ENCODE data around the gene SH3GL2.

Gene SH3GL2

GRCh38 chr9:17611342-17611741 is 32.5 kb downstream of the SH3GL2 start:
- no peak for DNase-seq (ENCODE audit: low spot score)

- no peak for DNase-seq (ENCODE audit: low spot score)
Measured at GRCh38 chr9:17611917-17612316, 33.1 kb downstream of the SH3GL2 start.

GRCh38 chr9:17613758-17614157 is 34.9 kb downstream of the SH3GL2 start:
- no peak for DNase-seq (ENCODE audit: low spot score)

GRCh38 chr9:17614250-17614649 is 35.4 kb downstream of the SH3GL2 start:
- no peak for DNase-seq (ENCODE audit: low spot score)

DNA sequence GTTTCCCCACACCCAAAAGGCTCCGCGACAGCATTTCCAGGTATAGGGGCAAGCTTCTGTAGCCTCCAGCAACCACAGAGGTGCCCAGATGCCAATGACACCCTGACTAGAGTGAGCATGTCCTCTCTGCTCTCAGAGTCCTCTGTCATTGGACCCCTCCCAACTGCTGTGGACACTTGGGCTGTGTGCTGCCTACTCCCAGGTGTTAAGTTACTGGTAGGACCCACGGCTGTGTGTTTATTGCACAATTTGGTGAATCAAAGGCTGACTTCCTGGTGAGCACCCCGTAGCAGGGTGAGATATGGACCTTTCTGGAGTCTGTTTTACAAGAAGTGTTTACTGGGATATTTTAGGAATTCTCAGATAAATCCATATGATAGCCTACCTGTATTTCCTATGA is 36.0 kb downstream of the SH3GL2 start:
- no peak for DNase-seq (ENCODE audit: low spot score)

DNA sequence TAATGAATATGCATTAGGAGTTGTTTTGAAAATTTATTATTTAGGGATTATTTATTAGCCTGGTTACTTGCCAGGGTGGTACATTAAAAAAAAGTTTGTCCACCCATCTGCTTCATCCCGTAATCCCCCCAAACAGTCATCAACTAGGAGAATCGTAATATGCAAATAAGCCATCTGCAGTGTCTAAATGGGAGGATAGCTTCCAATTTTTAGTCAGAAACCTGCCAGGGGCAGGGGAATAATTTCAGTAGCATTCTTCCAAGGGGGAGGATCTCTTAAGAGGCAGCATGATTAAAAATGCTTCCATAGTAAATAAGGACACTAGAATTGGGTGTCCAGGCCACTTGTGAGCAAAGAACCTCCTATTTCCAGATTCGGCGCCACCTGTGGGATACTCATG is 43.3 kb downstream of the SH3GL2 start:
- DNase-seq (ENCODE audit: low spot score) = no peak

- no peak for DNase-seq (ENCODE audit: low spot score)
Measured at GRCh38 chr9:17622749-17623148, 43.9 kb downstream of the SH3GL2 start.

DNA sequence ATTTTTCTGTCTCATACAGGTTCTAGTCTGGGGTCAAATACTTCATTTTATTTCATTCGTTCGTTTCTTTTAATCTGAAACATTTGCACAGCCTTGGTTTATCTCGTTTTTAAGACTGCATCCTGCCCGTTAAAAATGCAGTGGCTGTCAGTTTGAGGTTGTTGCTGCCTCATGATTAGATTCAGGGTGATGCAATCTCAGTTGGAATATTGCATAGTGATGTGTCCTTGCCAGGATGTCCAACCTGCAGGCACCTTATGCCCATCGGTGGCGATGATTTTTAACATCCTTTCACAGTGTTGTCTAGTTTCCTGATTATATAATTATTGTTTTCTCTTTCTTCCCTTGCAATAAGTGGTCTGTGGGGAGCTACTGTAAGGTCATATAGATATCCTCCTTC is 45.1 kb downstream of the SH3GL2 start:
- DNase-seq (ENCODE audit: low spot score) = no peak

- DNase-seq (ENCODE audit: low spot score) = no peak
Measured at GRCh38 chr9:17624571-17624970, 45.7 kb downstream of the SH3GL2 start.

DNA sequence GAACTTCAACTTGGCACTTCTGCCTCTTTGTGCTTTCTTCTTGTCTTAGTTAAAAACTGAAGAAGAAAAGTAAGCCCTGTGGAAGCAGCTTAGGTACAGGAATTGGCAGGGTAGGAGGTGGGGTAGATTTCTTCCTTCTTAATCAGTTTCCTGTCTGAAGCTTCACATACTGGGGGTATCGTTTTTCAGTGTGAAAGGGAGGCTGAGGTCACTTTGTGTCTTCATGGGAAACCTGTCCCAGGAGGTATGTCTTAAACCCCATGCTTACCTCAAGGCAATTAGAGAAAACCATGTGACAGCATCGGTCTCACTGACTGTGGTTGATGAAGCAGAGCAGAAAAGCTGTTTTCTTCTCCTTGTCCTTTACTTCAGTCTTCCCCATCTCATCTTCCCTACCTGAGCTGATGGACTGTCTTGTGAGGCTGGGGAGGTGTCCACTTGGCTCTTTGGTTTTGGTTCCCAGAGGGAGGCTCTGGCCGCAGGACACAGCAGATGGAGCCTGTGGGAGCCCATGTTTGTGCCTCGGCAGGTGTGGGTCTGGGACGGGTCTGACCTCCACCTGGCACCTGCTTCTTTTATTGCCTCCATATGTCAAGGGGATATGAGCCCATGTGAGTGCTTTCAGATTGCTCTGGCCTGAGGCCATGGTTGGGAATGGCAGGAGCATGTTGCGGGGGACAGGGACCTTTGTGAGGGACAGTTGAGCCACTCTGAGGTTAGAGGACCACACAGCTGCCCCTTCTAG is 47.0 kb downstream of the SH3GL2 start:
- no peak for DNase-seq (ENCODE audit: low spot score)

DNA sequence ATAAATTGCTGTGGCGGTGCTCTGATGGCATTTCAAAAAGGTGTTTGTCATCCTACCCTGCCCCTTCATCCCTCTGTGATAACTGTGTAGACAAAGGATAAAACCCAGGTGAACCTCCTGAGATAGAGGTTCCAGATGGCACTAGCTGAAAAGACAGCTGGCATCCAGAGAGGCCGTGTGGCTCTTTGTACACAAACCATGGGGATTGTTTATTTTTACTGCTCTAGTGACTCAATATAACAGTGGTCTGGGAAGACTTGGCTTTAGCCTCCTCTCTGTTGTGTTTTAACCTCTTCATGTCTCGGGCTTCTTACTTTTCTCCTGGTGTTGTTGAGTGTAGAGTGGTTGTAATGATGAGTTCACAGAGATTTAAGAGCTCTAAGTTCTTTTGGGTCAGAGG is 48.8 kb downstream of the SH3GL2 start:
- no peak for DNase-seq (ENCODE audit: low spot score)

DNA sequence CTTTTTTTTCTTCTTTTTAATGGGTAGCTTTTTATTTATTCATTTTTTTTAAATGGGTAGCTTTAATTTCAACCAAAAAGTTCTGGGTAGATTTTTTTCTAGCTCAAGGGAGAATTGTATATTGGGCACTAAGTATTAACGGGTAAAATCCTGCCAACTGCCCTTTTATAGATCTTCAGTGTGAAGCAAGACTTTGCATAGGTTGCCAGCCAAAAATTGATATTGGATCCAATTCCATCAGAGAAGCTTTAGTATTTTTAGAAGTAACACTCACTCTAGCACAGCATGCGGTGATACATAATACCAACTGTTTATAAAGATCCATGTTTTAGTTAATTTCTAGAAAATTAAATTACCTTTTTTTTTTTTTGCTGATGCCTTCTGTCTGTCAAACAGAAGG is 49.8 kb downstream of the SH3GL2 start:
- DNase-seq (ENCODE audit: low spot score) = no peak

DNA sequence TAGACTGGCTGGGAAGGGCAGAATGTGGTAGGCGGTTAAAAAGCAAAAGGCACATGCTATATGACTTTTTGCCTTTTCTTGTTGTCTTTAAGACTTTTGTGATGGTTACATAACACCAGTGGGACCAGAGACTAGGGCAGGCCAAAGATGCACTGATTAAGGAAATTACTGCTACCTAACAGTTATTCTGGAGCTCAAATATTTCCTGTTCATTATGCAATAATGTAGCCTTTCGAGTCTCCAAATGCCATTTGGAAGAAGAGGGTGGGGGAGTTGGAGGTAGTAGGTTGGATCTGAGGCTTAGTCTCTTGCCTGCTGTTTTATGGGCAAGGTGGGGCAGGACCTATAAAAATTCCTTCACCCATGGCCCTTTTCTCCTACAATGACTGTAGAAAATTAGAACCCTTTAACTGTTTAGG is 51.7 kb downstream of the SH3GL2 start:
- DNase-seq (ENCODE audit: low spot score) = no peak

DNA sequence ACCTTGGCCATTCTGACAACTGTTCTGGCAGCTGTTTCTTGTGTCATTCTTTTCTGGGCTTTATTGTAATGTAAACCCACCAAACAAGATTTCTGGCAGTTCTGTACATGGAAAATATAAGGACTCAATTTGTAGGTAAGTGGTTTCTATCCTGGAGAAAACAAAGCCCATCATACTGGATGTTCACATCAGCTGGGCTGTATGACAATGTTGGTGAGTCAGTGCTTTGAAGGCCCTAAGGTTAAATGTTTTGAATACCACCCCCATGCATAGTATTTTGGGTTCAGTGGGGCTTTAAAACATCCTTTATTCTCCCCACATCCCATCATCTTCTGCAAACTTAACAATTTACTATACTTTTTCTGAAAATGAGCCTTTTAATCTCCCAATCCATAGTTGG is 52.5 kb downstream of the SH3GL2 start:
- no peak for DNase-seq (ENCODE audit: low spot score)

GRCh38 chr9:17632994-17633393 is 54.1 kb downstream of the SH3GL2 start:
- DNase-seq (ENCODE audit: low spot score) = no peak

DNA sequence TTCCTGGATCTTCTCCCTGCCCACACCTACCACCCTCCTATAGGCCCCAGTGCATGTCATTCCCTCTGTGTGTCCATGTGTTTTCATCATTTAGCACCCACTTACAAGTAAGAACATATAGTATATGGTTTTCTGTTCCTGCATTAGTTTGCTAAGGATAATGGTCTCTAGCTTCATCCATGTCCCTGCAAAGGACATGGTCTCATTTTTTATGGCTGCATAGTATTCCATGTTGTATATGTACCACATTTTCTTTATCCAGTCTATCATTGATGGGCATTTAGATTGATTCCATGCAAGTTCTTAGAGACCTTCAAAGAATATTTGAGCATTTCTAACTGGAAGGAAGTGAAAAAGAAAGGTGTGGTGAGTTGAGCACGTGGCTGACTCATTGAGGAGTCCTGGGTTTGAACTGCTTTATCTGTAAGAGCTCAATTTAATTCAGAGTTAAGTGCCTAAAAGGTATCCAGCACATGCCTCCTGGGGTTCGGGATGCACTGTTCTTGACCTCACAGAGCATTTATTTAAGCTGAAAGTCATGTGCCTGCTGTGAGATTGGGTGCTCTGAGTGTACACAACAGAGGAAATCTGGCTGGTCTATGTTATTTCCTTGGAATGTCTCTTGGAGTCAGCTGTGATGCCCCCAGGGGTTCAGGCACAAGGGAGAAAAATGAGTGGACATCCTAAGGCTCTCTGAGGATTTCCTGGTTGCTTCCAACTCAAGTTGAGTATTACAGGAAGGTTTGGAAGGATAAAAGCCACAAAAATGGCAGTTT is 56.4 kb downstream of the SH3GL2 start:
- no peak for DNase-seq (ENCODE audit: low spot score)

- no peak for DNase-seq (ENCODE audit: low spot score)
Measured at GRCh38 chr9:17636349-17636748, 57.5 kb downstream of the SH3GL2 start.

GRCh38 chr9:17636821-17637220 is 58.0 kb downstream of the SH3GL2 start:
- DNase-seq (ENCODE audit: low spot score) = no peak

DNA sequence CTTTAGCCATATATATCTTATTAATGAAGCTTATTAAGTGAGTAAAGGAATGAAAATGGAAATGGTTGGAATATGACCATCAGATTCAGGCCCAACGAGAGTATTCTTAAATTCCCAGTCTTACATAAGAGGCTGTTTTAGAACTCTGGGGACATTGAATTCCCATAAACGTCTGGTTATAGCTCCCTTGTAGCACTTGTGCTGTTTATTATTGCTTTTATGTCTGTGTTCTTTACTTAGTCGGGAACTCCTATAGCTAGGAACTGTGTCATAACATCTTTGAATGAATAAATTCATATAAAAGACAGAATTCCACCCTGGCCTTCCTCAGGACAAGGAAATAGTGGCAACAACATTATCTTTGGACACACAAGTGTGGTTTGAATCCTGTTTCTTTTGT is 58.4 kb downstream of the SH3GL2 start:
- DNase-seq (ENCODE audit: low spot score) = no peak

- DNase-seq (ENCODE audit: low spot score) = no peak
Measured at GRCh38 chr9:17648516-17648915, 69.7 kb downstream of the SH3GL2 start.

DNA sequence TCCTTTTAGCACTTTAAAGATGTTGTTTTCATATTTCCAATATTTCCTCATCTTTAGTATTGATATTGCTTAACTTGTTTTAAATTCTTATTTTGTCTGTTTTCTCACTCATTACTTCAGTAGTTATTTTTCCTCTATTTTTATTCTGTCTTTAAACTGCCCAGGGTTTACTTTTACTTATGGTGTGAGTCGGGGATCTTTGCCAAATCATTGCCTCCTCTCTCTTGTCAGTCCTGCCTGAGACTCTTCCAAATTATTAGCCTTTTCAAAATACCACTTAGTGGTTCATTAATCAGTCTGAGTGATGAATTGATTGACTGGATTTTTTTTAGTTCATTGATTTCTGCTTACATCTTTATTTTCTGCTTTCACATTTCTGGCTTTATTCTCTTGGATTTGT is 72.9 kb downstream of the SH3GL2 start:
- DNase-seq (ENCODE audit: low spot score) = no peak

DNA sequence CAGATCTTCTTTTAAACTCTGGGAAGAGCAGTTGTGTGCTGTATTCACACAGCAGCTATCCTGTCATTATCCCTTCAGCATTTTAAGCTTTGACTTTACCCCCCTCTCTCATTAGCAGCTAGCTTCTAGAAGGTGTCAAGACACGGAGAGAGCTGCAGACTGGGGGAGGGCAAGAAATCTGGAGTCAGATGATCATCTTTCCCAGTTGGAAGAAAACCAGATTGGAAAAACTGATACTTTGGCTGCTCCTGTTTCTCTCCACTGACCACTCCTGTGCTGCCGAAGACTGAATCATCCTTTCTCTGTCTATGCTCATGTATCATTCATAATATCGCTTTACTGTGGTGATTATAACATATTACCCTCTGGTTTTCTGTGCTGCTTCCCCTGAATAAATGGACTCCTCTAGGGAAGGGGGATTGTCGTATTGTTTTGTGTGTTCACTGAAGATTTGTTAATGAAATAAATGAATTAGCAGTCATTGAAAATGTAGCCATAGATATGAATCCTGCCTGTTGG is 75.1 kb downstream of the SH3GL2 start:
- no peak for DNase-seq (ENCODE audit: low spot score)

- no peak for DNase-seq (ENCODE audit: low spot score)
Measured at GRCh38 chr9:17656889-17657288, 78.0 kb downstream of the SH3GL2 start.

Data from hematopoietic multipotent progenitor cell treated with erythropoietin and hydrocortisone succinate and interleukin-3 and kit ligand, for 15 days (in vitro differentiated cells).